ENCODE measurements around the gene HOXA11. TPM values are rescaled to one million over a fixed set of nuclear protein-coding genes. Genes with fewer than 3 reads are reported as not detected.
A peak's percentile ranks its signal among the peaks of the same experiment; 100 is the strongest.

Gene HOXA11
- total and polyA plus RNA-seq, 11 donors: not detected

GRCh38 chr7:27159266-27160144 lies 25.5 kb downstream of the HOXA11 start:
- ATAC-seq: no peak
- H3K27me3 ChIP-seq: peaks cover 79 to 100% (median 98%) of the 10 kb centered on the region in 9 donors
- no peak overlapping the region for H3K27ac ChIP-seq
- no peaks in the 10 kb centered on the region for H3K9me3 ChIP-seq
- DNase-seq: peak in 1 of 5 donors; percentile 54
- no peak for TF ChIP-seq POLR2A (IDR thresholded peaks at IDR 0.05)
- no peak for TF ChIP-seq CTCF (IDR thresholded peaks at IDR 0.05)
- H3K4me3 ChIP-seq: peak overlapping the region in 1 of 12 donors; percentile 67
- H3K4me1 ChIP-seq: peaks cover 3 to 61% (median 22%) of the 10 kb centered on the region in 12 donors
- intact Hi-C loops (cut with DNase I): loop anchor here (2.0 to 10.0 kb wide), 14 partner anchors 307 to 1305 kb away; no protein-coding TSS in a partner anchor
- no peaks in the 10 kb centered on the region for H3K36me3 ChIP-seq
- WGBS, 4 donors: 36 to 63% (median 49%) methylated on average over 27 of the region's 27 CpGs

- Histone ChIP-seq H3K9me3 (no peaks in the 10 kb centered on the region), H3K4me3 (no peak overlapping the region), H3K4me1 (peaks cover 3 to 55% (median 20%) of the 10 kb centered on the region in 12 donors), H3K27ac (no peak overlapping the region), H3K36me3 (no peaks in the 10 kb centered on the region), H3K27me3 (peaks cover 79 to 100% (median 98%) of the 10 kb centered on the region in 9 donors)
- intact Hi-C loops (cut with DNase I): loop anchor here in 5 of 10 donors (10.0 kb wide), 3 partner anchors 1074 to 1294 kb away; no protein-coding TSS in a partner anchor
- DNase-seq (peak in 1 of 5 donors; percentile 27), ATAC-seq (no peak)
- WGBS, 4 donors: 11 to 20% (median 14%) methylated on average over 26 to 35 of the region's 35 CpGs
- no peak for TF ChIP-seq POLR2A (IDR thresholded peaks at IDR 0.05)
- no peak for TF ChIP-seq CTCF (IDR thresholded peaks at IDR 0.05)
Measured at GRCh38 chr7:27158436-27159265, 26.4 kb downstream of the HOXA11 start.

GRCh38 chr7:27157702-27158431 lies 27.2 kb downstream of the HOXA11 start:
- WGBS, 4 donors: 6 to 12% (median 8%) methylated on average over 26 to 30 of the region's 30 CpGs
- H3K4me3 ChIP-seq: no peak overlapping the region
- TF ChIP-seq POLR2A (IDR thresholded peaks at IDR 0.05) (no peak), CTCF (IDR thresholded peaks at IDR 0.05) (no peak)
- H3K27ac ChIP-seq: no peak overlapping the region
- DNase-seq: peak in 1 of 5 donors; percentile 24
- H3K36me3 ChIP-seq: no peaks in the 10 kb centered on the region
- H3K4me1 ChIP-seq: peaks cover 3 to 55% (median 20%) of the 10 kb centered on the region in 12 donors
- H3K27me3 ChIP-seq: peaks cover 83 to 100% (median 98%) of the 10 kb centered on the region in 9 donors
- intact Hi-C loops (cut with DNase I): loop anchor here in 5 of 10 donors (10.0 kb wide), 3 partner anchors 1073 to 1293 kb away; no protein-coding TSS in a partner anchor
- H3K9me3 ChIP-seq: no peaks in the 10 kb centered on the region
- no peak for ATAC-seq

Measured in heart left ventricle (tissue), 16 donors.